ENCODE data around the gene PAK5.

PAK5 gene

DNA sequence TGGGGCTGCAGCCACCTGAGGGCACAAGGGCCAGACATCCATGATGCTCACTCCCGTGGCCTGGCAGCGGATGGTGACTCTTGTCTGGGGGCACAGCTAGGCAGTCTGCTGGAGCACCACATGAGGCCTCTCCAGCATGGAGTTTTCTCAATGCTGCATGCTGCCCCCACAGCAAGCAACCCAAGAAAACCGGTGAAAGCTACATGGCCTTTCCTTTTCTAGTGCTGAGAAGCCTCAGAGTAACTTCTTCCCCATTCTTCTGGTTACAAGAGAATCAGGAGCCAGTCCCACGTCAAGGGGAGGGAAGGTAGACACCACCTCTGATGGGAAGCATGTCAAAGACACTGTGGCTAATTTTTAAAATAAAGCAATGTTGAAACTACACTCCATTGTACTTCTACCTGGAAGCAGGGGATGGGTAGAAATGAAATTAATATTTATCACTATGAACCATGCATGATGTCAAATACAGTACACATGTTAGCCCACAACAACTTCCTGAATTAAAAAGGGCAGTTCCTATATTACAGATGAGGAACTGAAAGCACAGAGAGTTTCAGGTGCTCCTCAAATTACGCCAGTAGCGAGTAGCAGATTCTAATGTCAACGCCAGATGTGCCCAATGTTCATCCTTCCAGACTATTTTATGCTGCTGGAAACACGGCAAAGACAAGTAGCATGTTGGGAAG lies 223.0 kb downstream of the PAK5 start:
- no peak for DNase-seq

GRCh38 chr20:9615118-9615517 lies 223.8 kb downstream of the PAK5 start:
- DNase-seq = no peak

DNA sequence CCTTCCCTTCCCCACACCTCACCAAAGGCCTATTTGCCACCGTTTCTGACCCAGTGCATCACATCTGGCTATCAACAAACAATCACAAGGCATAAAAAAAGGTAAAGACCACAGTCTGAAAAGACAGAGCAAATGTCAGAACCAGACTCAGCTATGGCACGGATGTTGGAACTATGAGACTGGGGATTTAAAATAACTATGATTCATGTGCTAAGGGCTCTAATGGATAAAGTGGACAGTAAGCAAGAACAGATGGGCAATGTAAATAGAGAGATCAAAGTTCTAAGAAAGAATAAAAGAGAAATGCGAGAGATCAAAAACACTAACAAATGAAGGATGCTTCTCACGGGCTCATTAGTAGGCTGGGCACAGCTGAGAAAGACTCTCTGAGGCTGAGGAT lies 225.0 kb downstream of the PAK5 start:
- no peak for DNase-seq

GRCh38 chr20:9611921-9612320 lies 227.0 kb downstream of the PAK5 start:
- no peak for DNase-seq

DNA sequence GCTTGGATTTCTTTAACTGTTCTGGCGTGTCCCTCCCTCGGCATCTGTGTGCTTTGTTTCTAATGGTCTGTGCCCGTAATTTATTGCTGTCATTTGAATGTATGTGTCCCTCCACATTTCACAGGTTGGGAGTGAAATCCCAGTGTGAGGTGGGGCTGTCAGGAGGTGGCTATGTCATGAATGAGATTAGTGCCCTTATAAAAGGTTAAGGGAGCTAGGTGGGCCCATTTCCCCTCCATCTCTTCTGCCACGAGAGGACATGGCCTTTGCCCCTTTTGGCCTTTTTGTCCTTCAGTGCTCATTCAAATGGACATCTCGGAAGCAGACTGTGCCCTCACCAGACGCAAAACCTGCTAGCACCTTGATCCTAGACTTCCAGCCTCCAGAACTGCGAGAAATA lies 228.2 kb downstream of the PAK5 start:
- no peak for DNase-seq

DNA sequence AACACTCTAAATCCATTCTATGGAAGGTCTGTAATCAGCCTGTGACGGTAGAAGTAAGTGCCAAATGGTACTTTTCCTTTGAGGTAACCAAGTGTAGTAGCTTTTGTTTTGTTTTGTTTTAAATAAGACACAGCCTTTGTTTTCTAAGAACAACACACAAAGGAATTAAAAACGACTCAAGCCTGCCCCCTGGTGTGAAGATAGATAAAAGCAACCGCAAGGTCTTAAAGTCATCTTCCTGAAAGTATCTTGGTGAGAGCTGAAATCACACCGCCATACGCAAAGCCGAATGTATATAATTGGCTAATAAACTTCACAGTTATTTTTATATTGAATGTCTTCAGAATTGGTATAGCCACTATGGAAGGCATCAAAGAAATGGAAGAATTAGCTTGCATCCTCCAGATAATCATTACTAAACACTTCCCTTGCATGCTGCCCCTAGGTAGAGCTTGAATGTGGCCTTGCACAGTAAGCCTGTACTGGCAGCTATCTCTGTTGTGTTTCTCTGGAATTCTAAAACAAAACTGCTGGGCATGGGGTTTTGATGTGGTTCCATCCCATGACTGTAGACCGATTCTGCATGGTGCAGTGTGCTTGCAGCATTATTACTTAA lies 228.9 kb downstream of the PAK5 start:
- no peak for DNase-seq

GRCh38 chr20:9608639-9609340 lies 230.1 kb downstream of the PAK5 start:
- DNase-seq = no peak

DNA sequence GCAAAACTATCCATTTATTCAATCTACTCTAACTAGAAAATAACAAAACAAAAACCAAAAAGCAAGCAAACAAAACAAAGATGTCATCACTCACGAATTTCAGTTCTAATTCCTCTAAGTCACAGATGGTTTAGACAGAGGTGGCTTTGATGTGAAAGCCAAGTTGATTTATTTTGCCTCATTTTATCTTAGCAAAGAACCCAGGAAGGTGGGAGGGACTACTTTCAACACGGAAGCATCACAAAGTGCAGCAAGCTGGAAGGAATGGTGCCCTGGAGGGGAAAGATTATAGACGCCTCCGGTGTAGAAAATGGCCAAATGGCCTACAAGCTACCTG lies 236.1 kb downstream of the PAK5 start:
- DNase-seq = no peak

GRCh38 chr20:9600562-9600961 lies 238.3 kb downstream of the PAK5 start:
- no peak for DNase-seq

DNA sequence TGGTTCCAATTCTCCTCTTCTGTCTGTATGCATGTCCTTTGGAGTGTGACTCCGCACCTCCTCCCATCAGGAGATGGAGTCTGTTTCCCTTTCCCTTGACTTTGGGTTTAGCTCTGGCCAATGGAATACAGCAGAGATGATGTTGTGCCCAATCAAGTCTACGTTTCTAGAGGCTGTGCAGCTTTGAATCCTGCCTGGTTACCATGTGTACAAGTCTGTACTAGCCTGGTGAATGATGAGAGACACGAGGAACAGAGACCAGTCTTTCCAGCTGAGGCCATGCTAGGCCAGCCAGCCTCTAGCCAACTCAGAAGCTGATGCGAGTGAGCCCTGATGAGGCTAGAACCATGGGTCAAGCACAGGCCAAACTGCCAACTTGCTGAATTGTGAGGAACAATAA lies 241.3 kb downstream of the PAK5 start:
- no peak for DNase-seq

DNA sequence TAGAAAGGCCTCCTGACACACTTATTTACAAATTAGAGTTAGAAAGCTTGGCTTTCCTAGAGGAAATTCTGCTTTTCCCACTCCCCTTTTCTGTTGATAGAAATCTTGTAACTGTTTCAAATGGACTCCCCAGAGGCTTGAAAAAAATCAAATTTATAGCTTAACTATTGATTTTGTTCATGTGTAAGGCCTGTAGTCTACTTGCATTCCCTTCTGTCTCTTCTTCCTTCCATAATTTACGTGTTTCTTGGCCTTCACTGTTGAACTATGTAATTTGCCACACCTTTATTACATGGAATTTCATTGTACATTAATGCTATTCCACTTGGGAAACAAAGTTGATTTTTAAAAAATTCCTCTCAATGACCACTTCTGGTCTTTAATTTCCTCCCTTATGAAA lies 243.1 kb downstream of the PAK5 start:
- DNase-seq = no peak

- DNase-seq = no peak
These were observed 244.5 kb downstream of the PAK5 start for GRCh38 chr20:9594284-9594875.

DNA sequence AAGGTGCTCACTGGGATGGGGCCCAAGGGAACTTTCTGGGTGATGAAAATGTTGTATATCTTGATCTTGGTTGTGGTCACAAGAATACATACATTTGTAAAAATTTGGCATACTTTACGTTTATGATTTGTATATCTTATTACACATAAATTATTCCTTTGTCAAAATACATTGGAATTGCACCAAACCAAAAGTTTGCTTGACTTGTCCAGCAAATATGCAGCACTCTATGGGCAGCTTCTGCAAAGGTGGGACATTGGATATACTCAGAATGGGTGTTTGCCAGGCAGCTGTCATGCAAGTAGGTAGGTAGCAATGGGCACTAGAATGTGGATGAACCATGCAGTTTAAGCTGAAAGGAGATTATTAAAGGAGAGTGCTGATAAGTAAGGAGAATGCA lies 246.5 kb downstream of the PAK5 start:
- DNase-seq = no peak

- no peak for DNase-seq
These were observed 247.8 kb downstream of the PAK5 start for GRCh38 chr20:9591080-9591479.

GRCh38 chr20:9590189-9590588 lies 248.7 kb downstream of the PAK5 start:
- DNase-seq = no peak

GRCh38 chr20:9588706-9589105 lies 250.2 kb downstream of the PAK5 start:
- DNase-seq = no peak

- no peak for DNase-seq
These were observed 255.7 kb downstream of the PAK5 start for GRCh38 chr20:9583151-9583550.

GRCh38 chr20:9582137-9582536 lies 256.7 kb downstream of the PAK5 start:
- DNase-seq = no peak

GRCh38 chr20:9581509-9581908 lies 257.4 kb downstream of the PAK5 start:
- no peak for DNase-seq

DNA sequence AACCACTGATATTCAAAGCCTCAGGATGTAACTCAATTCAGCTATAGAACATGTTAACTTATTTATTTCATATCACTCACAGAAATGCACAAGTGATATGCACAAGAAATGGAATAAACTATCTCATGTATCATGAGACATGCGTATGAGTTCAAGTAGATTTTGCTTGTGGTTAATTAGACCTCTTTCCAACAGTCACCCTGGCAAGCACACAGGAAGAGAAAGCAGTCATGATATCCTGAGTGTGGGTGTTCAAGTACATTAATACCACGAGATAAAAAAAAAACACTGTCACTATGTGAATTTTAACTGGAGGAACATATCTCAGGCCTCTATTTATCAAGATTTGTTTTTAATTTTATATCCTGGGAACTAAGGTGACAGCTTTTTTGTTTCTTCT lies 260.3 kb downstream of the PAK5 start:
- no peak for DNase-seq

- no peak for DNase-seq
These were observed 261.5 kb downstream of the PAK5 start for GRCh38 chr20:9577397-9577796.

DNA sequence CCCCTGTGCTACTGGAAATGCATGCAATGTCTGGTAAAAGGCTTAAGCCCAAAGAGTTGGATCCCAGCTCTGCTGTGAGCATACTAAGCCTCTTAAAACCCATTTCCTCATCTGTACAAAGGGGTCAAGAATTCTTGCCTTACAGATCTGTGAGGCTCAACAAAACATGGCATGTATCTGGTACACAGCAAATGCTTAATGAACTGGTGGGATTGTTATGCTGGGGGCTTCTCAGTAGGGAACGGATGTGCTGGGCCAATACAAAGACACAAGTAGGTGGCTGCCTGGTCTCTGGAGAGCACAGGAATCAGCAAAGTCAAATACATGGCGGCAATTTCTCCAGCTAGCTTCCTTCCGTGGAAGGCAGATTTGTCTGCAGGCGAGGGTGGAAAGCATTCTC lies 262.2 kb downstream of the PAK5 start:
- DNase-seq = no peak

DNA sequence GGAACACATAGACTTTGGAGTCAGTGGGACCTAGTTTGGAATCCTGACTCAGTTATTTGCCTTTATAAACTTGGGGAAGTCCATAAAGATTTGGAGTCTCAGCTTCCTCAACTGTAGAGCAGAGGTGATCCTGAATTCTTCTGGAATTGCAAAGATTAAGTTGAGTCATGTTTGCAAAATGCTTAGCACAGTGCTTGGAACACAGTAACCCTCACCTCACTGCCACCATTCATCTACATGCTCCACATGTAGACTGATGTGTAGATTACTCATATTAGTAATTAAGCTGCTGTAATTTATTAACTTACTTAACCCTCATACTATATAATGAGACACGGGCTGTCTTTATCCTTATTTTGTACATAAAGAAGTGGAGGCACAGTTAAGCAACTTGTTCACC lies 263.0 kb downstream of the PAK5 start:
- DNase-seq = no peak

GRCh38 chr20:9574776-9575175 lies 264.1 kb downstream of the PAK5 start:
- no peak for DNase-seq

All from activated CD4-positive, CD25-positive, alpha-beta regulatory T cell treated with anti-CD3 and anti-CD28 coated beads, Interleukin-2, amount 50 U/mL, for 72 hours (primary cell).